Cardiac muscle cell (in vitro differentiated cells and primary cell): ENCODE results near the gene PRADC1. TPM values are rescaled to one million over a fixed set of nuclear protein-coding genes. Genes with fewer than 3 reads are reported as not detected.

Experiments
- DNase-seq, 2 donors: peaks; one replicate each; pipeline versions ENCODE4 v3.0.0 to v3.0.0-alpha.2; 2010 to 2017; ENCODE audit warnings: low read depth in 1 of 2, low spot score in 1 of 2
- H3K27ac ChIP-seq: fragments of 200-600 bp; sonication (generic); 2 replicates; pipeline ENCODE4 v1.5.1; 2016
- H3K27me3 ChIP-seq: fragments of 200-600 bp; sonication (generic); 2 replicates; pipeline ENCODE4 v1.6.0; 2016; ENCODE audit warnings: control low read depth
- H3K36me3 ChIP-seq: fragments of 200-600 bp; sonication (generic); 2 replicates; pipeline ENCODE4 v1.5.1; 2016; ENCODE audit warnings: control low read depth
- H3K4me1 ChIP-seq: fragments of 200-600 bp; sonication (generic); 2 replicates; pipeline ENCODE4 v1.8.1; 2017; ENCODE audit warnings: low read depth, mild to moderate bottlenecking, mixed run types
- H3K4me3 ChIP-seq: fragments of 200-600 bp; sonication (generic); 2 replicates; pipeline ENCODE4 v1.5.1; 2016; ENCODE audit warnings: mild to moderate bottlenecking
- H3K9me3 ChIP-seq: fragments of 200-600 bp; sonication (generic); 2 replicates; pipeline ENCODE4 v1.5.1; 2017; ENCODE audit warnings: low read depth, mild to moderate bottlenecking, control low read depth
- polyA plus RNA-seq: library from polyadenylated mRNA; unstranded; fragments of >200 nt; fragmentation: Nextera tagmentation; extraction: Ambion mirVana; gene quantifications from 2 replicates; pipeline ENCODE4 v1.2.1, GENCODE V29; 2016
- total RNA-seq: library from RNA; depleted of rRNA; stranded (reverse); fragments of >200 nt; gene quantifications from 2 replicates; pipeline ENCODE4 v1.2.3, GENCODE V29; 2016
- TF ChIP-seq, protein P1 (sequence below): IDR thresholded peaks from 2 replicates; pipeline ENCODE4 v1.5.1; 2012; ENCODE audit warnings: low read depth, mild to moderate bottlenecking, low read length

The PRADC1 gene
- total and polyA plus RNA-seq, 2 experiments from 2014 or later = 42.6 to 99.8 TPM

- Histone ChIP-seq H3K27me3 (no peaks in the 10 kb centered on the region), H3K4me1 (no peaks in the 10 kb centered on the region), H3K4me3 (no peak overlapping the region), H3K36me3 (peaks cover 82% of the 10 kb centered on the region), H3K27ac (no peak overlapping the region), H3K9me3 (no peaks in the 10 kb centered on the region)
- no peak for DNase-seq
- TF ChIP-seq, protein P1, sequence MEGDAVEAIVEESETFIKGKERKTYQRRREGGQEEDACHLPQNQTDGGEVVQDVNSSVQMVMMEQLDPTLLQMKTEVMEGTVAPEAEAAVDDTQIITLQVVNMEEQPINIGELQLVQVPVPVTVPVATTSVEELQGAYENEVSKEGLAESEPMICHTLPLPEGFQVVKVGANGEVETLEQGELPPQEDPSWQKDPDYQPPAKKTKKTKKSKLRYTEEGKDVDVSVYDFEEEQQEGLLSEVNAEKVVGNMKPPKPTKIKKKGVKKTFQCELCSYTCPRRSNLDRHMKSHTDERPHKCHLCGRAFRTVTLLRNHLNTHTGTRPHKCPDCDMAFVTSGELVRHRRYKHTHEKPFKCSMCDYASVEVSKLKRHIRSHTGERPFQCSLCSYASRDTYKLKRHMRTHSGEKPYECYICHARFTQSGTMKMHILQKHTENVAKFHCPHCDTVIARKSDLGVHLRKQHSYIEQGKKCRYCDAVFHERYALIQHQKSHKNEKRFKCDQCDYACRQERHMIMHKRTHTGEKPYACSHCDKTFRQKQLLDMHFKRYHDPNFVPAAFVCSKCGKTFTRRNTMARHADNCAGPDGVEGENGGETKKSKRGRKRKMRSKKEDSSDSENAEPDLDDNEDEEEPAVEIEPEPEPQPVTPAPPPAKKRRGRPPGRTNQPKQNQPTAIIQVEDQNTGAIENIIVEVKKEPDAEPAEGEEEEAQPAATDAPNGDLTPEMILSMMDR = no peak
Observed at GRCh38 chr2:73249636-73250035, 16.6 kb upstream of the PRADC1 start.

- H3K4me1 ChIP-seq = peaks cover 18% of the 10 kb centered on the region
Observed at GRCh38 chr2:73246850-73247249, 13.8 kb upstream of the PRADC1 start.

DNA sequence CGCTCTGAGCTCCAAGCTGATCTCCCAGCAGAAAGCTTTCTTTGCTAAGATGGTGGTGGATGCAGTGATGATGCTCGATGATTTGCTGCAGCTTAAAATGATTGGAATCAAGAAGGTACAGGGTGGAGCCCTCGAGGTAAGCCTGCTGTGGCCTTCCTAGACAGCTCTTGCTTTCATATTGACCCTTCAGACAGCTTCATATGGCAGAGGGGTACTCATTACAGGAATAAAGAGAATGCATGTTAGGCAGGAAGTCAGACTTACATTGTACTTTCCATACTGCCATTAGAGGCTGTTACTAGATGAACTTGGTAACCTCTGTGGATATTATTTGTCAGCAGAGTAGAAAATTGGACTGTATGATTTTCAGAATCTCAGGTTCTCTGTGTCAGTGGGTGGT, 11.5 kb upstream of the PRADC1 start:
- no peak for DNase-seq

More at GRCh38 chr2:73246850-73247249, 13.8 kb upstream of the PRADC1 start:
- Histone ChIP-seq H3K36me3 (peaks cover 72% of the 10 kb centered on the region), H3K27ac (no peak overlapping the region), H3K27me3 (no peaks in the 10 kb centered on the region), H3K9me3 (no peaks in the 10 kb centered on the region), H3K4me3 (no peak overlapping the region)
- TF ChIP-seq, protein P1 = no peak
- DNase-seq = no peak

GRCh38 chr2:73243884-73244570, 11.0 kb upstream of the PRADC1 start:
- Histone ChIP-seq H3K4me1 (peaks cover 21% of the 10 kb centered on the region), H3K9me3 (no peaks in the 10 kb centered on the region), H3K27me3 (no peaks in the 10 kb centered on the region), H3K27ac (peak overlapping the region; percentile 79), H3K4me3 (no peak overlapping the region), H3K36me3 (peaks cover 67% of the 10 kb centered on the region)
- peak; percentile 14 to 70 for DNase-seq
- TF ChIP-seq, protein P1 = no peak

More for the DNA sequence above, 11.5 kb upstream of the PRADC1 start:
- H3K36me3 ChIP-seq = peaks cover 68% of the 10 kb centered on the region
- H3K27ac ChIP-seq = peak overlapping the region; percentile 79
- no peak overlapping the region for H3K4me3 ChIP-seq
- no peaks in the 10 kb centered on the region for H3K9me3 ChIP-seq
- H3K4me1 ChIP-seq = peaks cover 18% of the 10 kb centered on the region
- TF ChIP-seq, protein P1 = no peak
- H3K27me3 ChIP-seq = no peaks in the 10 kb centered on the region

DNA sequence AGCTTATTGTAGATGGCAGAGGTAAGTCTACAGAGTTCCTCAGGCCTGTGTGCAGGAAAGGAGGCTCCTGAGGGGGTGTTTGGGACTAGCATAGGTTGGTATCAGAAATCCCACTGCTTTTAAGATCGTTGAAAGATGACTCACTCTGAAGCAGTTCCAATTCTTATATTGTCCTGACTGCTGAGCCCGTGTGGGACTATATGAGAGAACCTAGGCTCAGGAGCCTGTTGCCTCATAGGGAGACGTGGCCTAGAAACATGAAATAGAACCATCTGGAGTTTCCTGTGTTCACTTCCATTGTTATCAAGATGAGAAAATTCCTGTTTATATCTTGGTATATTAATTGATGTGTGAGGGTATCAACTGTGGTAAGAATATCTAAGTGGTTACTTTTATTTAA, 6.7 kb upstream of the PRADC1 start:
- H3K4me1 ChIP-seq = peaks cover 43% of the 10 kb centered on the region
- peaks cover 27% of the 10 kb centered on the region for H3K36me3 ChIP-seq
- TF ChIP-seq, protein P1 = no peak
- DNase-seq = peak in 1 of 2 donors; percentile 82
- no peaks in the 10 kb centered on the region for H3K27me3 ChIP-seq
- H3K27ac ChIP-seq = no peak overlapping the region
- no peak overlapping the region for H3K4me3 ChIP-seq
- H3K9me3 ChIP-seq = no peaks in the 10 kb centered on the region
